GM18505 (cell line): ENCODE results near the gene FNDC1.

Experiments used
- ATAC-seq: cut with Tn5 transposase; IDR thresholded peaks from one replicate; pipeline ENCODE4 v1.9.1; 2021; ENCODE audit not compliant: unreplicated experiment
- POLR2A ChIP-seq: IDR thresholded peaks from 4 replicates; pipeline ENCODE4 v1.6.1; 2011; ENCODE audit warnings: borderline replicate concordance; ENCODE audit not compliant: insufficient read depth, insufficient read length; ENCODE audit errors: extremely low read depth

The FNDC1 gene

GRCh38 chr6:159204605-159205004 lies 35.4 kb downstream of the FNDC1 start:
- no peak for ATAC-seq
- no peak for TF ChIP-seq POLR2A

GRCh38 chr6:159212028-159212427 lies 42.8 kb downstream of the FNDC1 start:
- ATAC-seq = no peak
- no peak for TF ChIP-seq POLR2A

- no peak for ATAC-seq
- no peak for TF ChIP-seq POLR2A
Observed at GRCh38 chr6:159212525-159213280, 43.5 kb downstream of the FNDC1 start.

- no peak for TF ChIP-seq POLR2A
- ATAC-seq = no peak
Observed at GRCh38 chr6:159213405-159213804, 44.2 kb downstream of the FNDC1 start.

GRCh38 chr6:159214281-159214680 lies 45.1 kb downstream of the FNDC1 start:
- no peak for TF ChIP-seq POLR2A
- no peak for ATAC-seq

- ATAC-seq = peak; percentile 60
- no peak for TF ChIP-seq POLR2A
Observed at GRCh38 chr6:159217595-159218275, 48.5 kb downstream of the FNDC1 start.

GRCh38 chr6:159220093-159220492 lies 50.9 kb downstream of the FNDC1 start:
- no peak for TF ChIP-seq POLR2A
- ATAC-seq = no peak

GRCh38 chr6:159221486-159222170 lies 52.4 kb downstream of the FNDC1 start:
- no peak for TF ChIP-seq POLR2A
- no peak for ATAC-seq

GRCh38 chr6:159224452-159224851 lies 55.3 kb downstream of the FNDC1 start:
- TF ChIP-seq POLR2A = no peak
- no peak for ATAC-seq

- no peak for TF ChIP-seq POLR2A
- ATAC-seq = no peak
Observed at GRCh38 chr6:159229651-159230051, 60.5 kb downstream of the FNDC1 start.

- TF ChIP-seq POLR2A = no peak
- ATAC-seq = no peak
Observed at GRCh38 chr6:159232106-159232645, 63.0 kb downstream of the FNDC1 start.

- no peak for TF ChIP-seq POLR2A
- no peak for ATAC-seq
Observed at GRCh38 chr6:159232751-159233150, 63.6 kb downstream of the FNDC1 start.

- ATAC-seq = no peak
- no peak for TF ChIP-seq POLR2A
Observed at GRCh38 chr6:159233365-159234101, 64.3 kb downstream of the FNDC1 start.

GRCh38 chr6:159234102-159234553 lies 64.9 kb downstream of the FNDC1 start:
- no peak for ATAC-seq
- TF ChIP-seq POLR2A = no peak
